GM12878 (cell line): Measurements from ENCODE around the gene SH3YL1. TPM values are rescaled to one million over a fixed set of nuclear protein-coding genes. Genes with fewer than 3 reads are reported as not detected.

Experiments used
- ATAC-seq: fragments of 200-7000 bp; cut with Tn5 transposase; 3 replicates; pipeline ENCODE4 v1.9.1; 2020; ENCODE audit warnings: mild to moderate bottlenecking, moderate library complexity
- BruUV-seq: library from RNA; stranded (reverse); fragments of 400-500 nt; replicated peaks from 2 replicates; lab custom pipeline; 2021; lab: Mats Ljungman, UMichigan
- CTCF ChIA-PET: fragments of 300-600 bp; sonication (Branson Sonifier 250); formaldehyde crosslinking; extraction: SDS; loops from one replicate; lab custom pipeline; 2021; ENCODE audit warnings: inconsistent platforms; lab: Yijun Ruan, JAX
- POLR2A ChIA-PET: fragments of 350-600 bp; formaldehyde crosslinking; extraction: SDS; loops from one replicate; lab custom pipeline; 2021; ENCODE audit warnings: inconsistent platforms; lab: Charles Lee
- RAD21 ChIA-PET: fragments of 300-600 bp; sonication (Branson Sonifier 250); formaldehyde crosslinking; loops from one replicate; lab custom pipeline; 2023; ENCODE audit warnings: antibody characterized with exemption; ENCODE audit not compliant: unreplicated experiment; lab: Charles Lee
- SMC1A ChIA-PET: fragments of 300-600 bp; sonication (Branson Sonifier 250); formaldehyde crosslinking; loops from one replicate; lab custom pipeline; 2023; ENCODE audit not compliant: unreplicated experiment, uncharacterized antibody; lab: Charles Lee
- DNase-seq: peaks from one replicate; pipeline ENCODE4 v3.0.0-alpha.2; 2011; ENCODE audit warnings: low read depth, low spot score
- FAIRE-seq: peaks from 3 replicates; lab custom pipeline; 2011; peaks lifted over from hg19 to GRCh38; lab: Jason Lieb, UNC
- H2AFZ ChIP-seq: 2 replicates; pipeline ENCODE4 v1.6.0; 2011; ENCODE audit warnings: low read depth, low read length, control low read depth; ENCODE audit not compliant: control insufficient read depth
- H3K27ac ChIP-seq: 2 replicates; pipeline ENCODE4 v1.5.1; 2011; ENCODE audit warnings: control low read depth; ENCODE audit not compliant: control insufficient read depth, insufficient read depth
- H3K27me3 ChIP-seq, 2 experiments: replicated peaks in 1 of 2; 2 replicates each; pipeline versions ENCODE4 v1.6.0 to v1.6.1; 2011; ENCODE audit warnings: low read length in 1 of 2; ENCODE audit not compliant: control insufficient read depth in 2 of 2, insufficient read depth in 2 of 2
- H3K36me3 ChIP-seq, 2 experiments: 2 replicates each; pipeline ENCODE4 v1.5.1; 2011; ENCODE audit warnings: low read length in 1 of 2; ENCODE audit not compliant: control insufficient read depth in 2 of 2, insufficient read depth in 2 of 2
- H3K4me1 ChIP-seq: 2 replicates; pipeline ENCODE4 v1.6.1; 2011; ENCODE audit warnings: mild to moderate bottlenecking, low read length, moderate library complexity, mixed read lengths; ENCODE audit not compliant: control insufficient read depth, insufficient read depth
- H3K4me2 ChIP-seq: 2 replicates; pipeline ENCODE4 v1.6.0; 2011; ENCODE audit warnings: control low read depth; ENCODE audit not compliant: control insufficient read depth, insufficient read depth
- H3K4me3 ChIP-seq: fragments of 200-600 bp; sonication (generic); 2 replicates; pipeline ENCODE4 v1.5.1; 2016
- H3K79me2 ChIP-seq: 2 replicates; pipeline ENCODE4 v1.6.0; 2011; ENCODE audit warnings: low read length; ENCODE audit not compliant: control insufficient read depth, insufficient read depth
- H3K9ac ChIP-seq: 2 replicates; pipeline ENCODE4 v1.8.0; 2011; ENCODE audit warnings: low read length, control low read depth, mixed read lengths; ENCODE audit not compliant: control insufficient read depth, insufficient read depth
- H3K9me3 ChIP-seq: replicated peaks from 3 replicates; pipeline ENCODE4 v1.5.1; 2011; ENCODE audit warnings: mild to moderate bottlenecking, low read length; ENCODE audit not compliant: control insufficient read depth, insufficient read depth
- H4K20me1 ChIP-seq: 2 replicates; pipeline ENCODE4 v1.6.0; 2011; ENCODE audit not compliant: control insufficient read depth, insufficient read depth
- BACH1 ChIP-seq: fragments of 450-650 bp; IDR thresholded peaks from 2 replicates; pipeline ENCODE4 v1.6.1; 2017; ENCODE audit warnings: mild to moderate bottlenecking, borderline replicate concordance
- CEBPB ChIP-seq, 2 experiments: fragments of 150-350 bp in 1 of 2; IDR thresholded peaks; 2 replicates each; pipeline ENCODE4 v1.6.1; 2012 to 2014; ENCODE audit warnings: low read depth in 2 of 2, low read length in 2 of 2, borderline replicate concordance in 1 of 2, inconsistent platforms in 1 of 2
- CHD1 ChIP-seq: IDR thresholded peaks from 2 replicates; pipeline ENCODE4 v1.6.1; 2012; ENCODE audit warnings: low read depth, low read length, improper control_type of control experiment
- CREB1 ChIP-seq: IDR thresholded peaks from 2 replicates; pipeline ENCODE4 v1.6.1; 2012; ENCODE audit warnings: low read depth, mild to moderate bottlenecking, inconsistent platforms
- E2F8 ChIP-seq: fragments of 450-650 bp; IDR thresholded peaks from 2 replicates; pipeline ENCODE4 v1.6.1; 2018; ENCODE audit warnings: mild to moderate bottlenecking, low read depth, moderate library complexity; ENCODE audit not compliant: partially characterized antibody
- E4F1 ChIP-seq: fragments of 450-650 bp; IDR thresholded peaks from 2 replicates; pipeline ENCODE4 v1.6.1; 2018; ENCODE audit warnings: borderline replicate concordance, mild to moderate bottlenecking; ENCODE audit not compliant: partially characterized antibody
- ESRRA ChIP-seq: IDR thresholded peaks from 2 replicates; pipeline ENCODE4 v1.6.1; 2012; ENCODE audit warnings: mild to moderate bottlenecking, low read length, improper control_type of control experiment
- IKZF1 ChIP-seq: fragments of 450-650 bp; conservative IDR thresholded peaks from 2 replicates; pipeline ENCODE4 v1.6.1; 2017; ENCODE audit warnings: antibody characterized with exemption, mild to moderate bottlenecking
- NFXL1 ChIP-seq: fragments of 450-650 bp; IDR thresholded peaks from 2 replicates; pipeline ENCODE4 v1.6.1; 2017; ENCODE audit warnings: antibody characterized with exemption, mild to moderate bottlenecking, borderline replicate concordance
- NFYB ChIP-seq: IDR thresholded peaks from 2 replicates; pipeline ENCODE4 v1.6.1; 2011; ENCODE audit warnings: low read depth, mild to moderate bottlenecking, low read length, improper control_type of control experiment, moderate library complexity; ENCODE audit not compliant: insufficient read depth
- POLR2AphosphoS2 ChIP-seq: IDR thresholded peaks from 2 replicates; pipeline ENCODE4 v1.6.1; 2011; ENCODE audit warnings: low read depth, mild to moderate bottlenecking, low read length, improper control_type of control experiment, moderate library complexity
- POU2F2 ChIP-seq: IDR thresholded peaks from 3 replicates; pipeline ENCODE4 v1.6.1; 2011; ENCODE audit warnings: low read depth, mild to moderate bottlenecking, low read length, borderline replicate concordance
- RBBP5 ChIP-seq: fragments of 200-600 bp; sonication (generic); conservative IDR thresholded peaks from 2 replicates; pipeline ENCODE4 v1.6.1; 2016
- RUNX3 ChIP-seq: IDR thresholded peaks from 2 replicates; pipeline ENCODE4 v1.6.1; 2012; ENCODE audit warnings: low read length, inconsistent platforms
- ZNF592 ChIP-seq: fragments of 450-650 bp; IDR thresholded peaks from 2 replicates; pipeline ENCODE4 v1.6.1; 2017; ENCODE audit warnings: mild to moderate bottlenecking, moderate library complexity
- WGBS: methylation state at CpG from one replicate; pipeline ENCODE4 v1.1.6; 2016; ENCODE audit warnings: low lambda C conversion rate; ENCODE audit not compliant: insufficient replicate concordance, insufficient coverage; ENCODE audit errors: missing lambda C conversion rate; 5-methylcytosine and 5-hydroxymethylcytosine counted together
- in situ Hi-C: fragments of 300-500 bp; cut with MboI; formaldehyde crosslinking; loops from 9 replicates; pipeline ENCODE4 v1.14.3; 2018; ENCODE audit warnings: mixed read lengths
- intact Hi-C: fragments of 100-400 bp; cut with micrococcal nuclease; formaldehyde crosslinking; loops from one replicate; pipeline ENCODE4 v1.14.2; 2022; ENCODE audit not compliant: unreplicated experiment
- polyA plus RNA-seq, 11 experiments: library from polyadenylated mRNA; depleted of rRNA in 4 of 11; unstranded in 6 of 11; stranded (reverse) in 5 of 11; fragments of >200 nt; fragmentation: Nextera tagmentation in 4 of 11; fragmentation: Illumina TruSeq in 1 of 11; extraction: Ambion mirVana in 4 of 11; extraction: Trizol in 1 of 11; gene quantifications; 1 replicate in 1 of 11; 2 replicates in 10 of 11; pipeline versions ENCODE4 v1.2.1 to v1.2.3, GENCODE V29; 2011 to 2016; ENCODE audit warnings: inconsistent platforms in 2 of 11, missing spikeins in 2 of 11, low read depth in 1 of 11
- total RNA-seq, 4 experiments: library from RNA; depleted of rRNA in 3 of 4; stranded (reverse); fragments of >200 nt in 3 of 4; fragmentation: Illumina TruSeq in 1 of 4; extraction: Trizol in 1 of 4; gene quantifications; 2 replicates each; pipeline versions ENCODE4 v1.2.1 to v1.2.3, GENCODE V29; 2013 to 2021

SH3YL1 gene
- total and polyA plus RNA-seq, 10 of the 15 experiments (the other 5 are each of a cell fraction or from before 2014, with no cell fraction given): 12.2 to 22.4 (median 17.2) TPM

- no peak overlapping the region for H3K4me2 ChIP-seq
- POLR2A ChIA-PET: no interaction called here
- no TSS peak for BruUV-seq
Measured at GRCh38 chr2:273333-273732, 9.5 kb upstream of the SH3YL1 start.

More at GRCh38 chr2:273333-273732, 9.5 kb upstream of the SH3YL1 start:
- SMC1A ChIA-PET: interaction anchor here (0.6 to 1.7 kb wide), 4 partner anchors 12 to 96 kb away, joined by 3 to 5 read pairs (median 4); no protein-coding TSS in a partner anchor
- no peak for FAIRE-seq
- in situ Hi-C loops (no loop called here), intact Hi-C loops (no loop called here)
- DNase-seq: no peak
- Histone ChIP-seq H3K27ac (no peak overlapping the region), H3K79me2 (peaks cover 39% of the 10 kb centered on the region), H3K36me3 (peaks cover 18 to 27% of the 10 kb centered on the region in 2 experiments)
- ATAC-seq: no peak
- TF ChIP-seq RUNX3 (no peak), CREB1 (no peak), CHD1 (no peak), BACH1 (no peak), POLR2AphosphoS2 (no peak), POU2F2 (no peak), CEBPB (IDR thresholded peaks at IDR 0.05; ENCODE audit: borderline replicate concordance in 1 of 2, low read depth in 2 of 2, low read length in 2 of 2) (no peak), IKZF1 (no peak), NFXL1 (no peak), ZNF592 (no peak), RBBP5 (no peak), E4F1 (no peak), E2F8 (no peak), NFYB (no peak), ESRRA (no peak)
- TF ChIP-seq, all 136 proteins: peak for 0
- CTCF ChIA-PET: interaction anchor here (1.1 to 3.6 kb wide), 4 partner anchors 8 to 34 kb away, joined by 3 to 33 read pairs (median 4); no protein-coding TSS in a partner anchor
- no peaks in the 10 kb centered on the region for H3K9me3 ChIP-seq
- H3K9ac ChIP-seq: no peak overlapping the region
- H3K4me3 ChIP-seq: no peak overlapping the region
- peaks cover 12% of the 10 kb centered on the region for H3K4me1 ChIP-seq
- peaks cover 4% of the 10 kb centered on the region; the same call in 1 of the 2 replicates for H4K20me1 ChIP-seq
- WGBS: 77% methylated on average over 6 of the region's 6 CpGs
- H2AFZ ChIP-seq: no peak overlapping the region
- no peaks in the 10 kb centered on the region for H3K27me3 ChIP-seq
- RAD21 ChIA-PET: interaction anchor here (1.2 kb wide), 1 partner anchor 11 kb away, joined by 3 read pairs; no protein-coding TSS in a partner anchor
